Activated CD8-positive, alpha-beta T cell treated with anti-CD3 and anti-CD28 coated beads, Interleukin-2, amount 10 ng/mL, durations not matched to agents 7 days and 5 days (primary cell): ENCODE data around the gene RBCK1. TPM values are rescaled to one million over a fixed set of nuclear protein-coding genes. Genes with fewer than 3 reads are reported as not detected.

Experiments used
- ATAC-seq: fragments of 150-1000 bp; cut with Tn5 transposase; one replicate; pipeline ENCODE4 v1.10.0; 2021; ENCODE audit warnings: moderate library complexity
- CTCF ChIA-PET: fragments of 350-600 bp; sonication (Branson Sonifier 250); formaldehyde crosslinking; loops from one replicate; lab custom pipeline; 2021; ENCODE audit warnings: antibody characterized with exemption; lab: Charles Lee
- POLR2A ChIA-PET: fragments of 350-600 bp; sonication (Branson Sonifier 250); formaldehyde crosslinking; loops from one replicate; lab custom pipeline; 2021; ENCODE audit warnings: antibody characterized with exemption; lab: Charles Lee
- DNase-seq: peaks from one replicate; pipeline ENCODE4 v3.0.0-alpha.2; 2020
- H3K27ac Mint-ChIP-seq: one replicate; pipeline ENCODE4 v1.8.0; 2021; ENCODE audit warnings: mild to moderate bottlenecking, mixed read lengths
- H3K27me3 Mint-ChIP-seq: one replicate; pipeline ENCODE4 v1.8.0; 2021; ENCODE audit warnings: low read depth, mixed read lengths
- H3K36me3 Mint-ChIP-seq: one replicate; pipeline ENCODE4 v1.8.0; 2021; ENCODE audit warnings: low read depth, mixed read lengths
- H3K4me1 Mint-ChIP-seq: one replicate; pipeline ENCODE4 v1.8.0; 2021; ENCODE audit warnings: low read depth, mixed read lengths
- H3K4me3 Mint-ChIP-seq: one replicate; pipeline ENCODE4 v1.8.0; 2021; ENCODE audit warnings: mild to moderate bottlenecking, mixed read lengths
- H3K9me3 Mint-ChIP-seq: one replicate; pipeline ENCODE4 v1.8.0; 2022; ENCODE audit warnings: mixed read lengths; ENCODE audit not compliant: insufficient read depth
- total RNA-seq, 2 experiments: library from RNA; stranded (reverse); gene quantifications; one replicate each; pipeline ENCODE4 v1.2.3, GENCODE V29; 2021

The RBCK1 gene
- total RNA-seq, 2 experiments from 2014 or later = 135 to 149 TPM

DNA sequence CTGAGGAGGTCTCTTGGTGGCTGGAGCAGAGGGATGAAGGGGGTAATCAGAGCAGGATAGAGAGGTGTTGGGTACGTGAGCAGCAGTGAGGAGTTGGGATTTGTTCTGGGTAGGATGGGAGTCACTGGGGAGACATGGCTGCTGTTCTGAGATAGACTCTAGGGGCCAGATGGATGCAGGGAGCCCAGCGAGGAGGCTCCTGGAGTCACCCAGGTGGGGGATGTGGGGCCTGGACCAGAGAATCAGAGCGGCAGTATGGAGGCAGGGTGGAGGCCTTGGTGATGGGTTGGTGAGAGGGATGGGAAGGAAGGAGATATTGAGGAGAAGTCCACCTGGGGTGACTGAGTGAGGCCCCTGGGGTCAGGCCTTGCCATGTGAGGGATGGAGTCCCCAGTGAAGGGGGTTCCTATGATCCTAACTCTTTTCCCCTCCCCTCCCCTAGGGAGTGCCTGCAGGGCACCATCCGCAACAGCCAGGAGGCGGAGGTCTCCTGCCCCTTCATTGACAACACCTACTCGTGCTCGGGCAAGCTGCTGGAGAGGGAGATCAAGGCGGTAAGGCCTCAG is 13.7 kb downstream of the RBCK1 start:
- ChIA-PET CTCF (no interaction called here), POLR2A (interaction anchor here (1.1 kb wide), 1 partner anchor 12 kb away, joined by 3 read pairs; no protein-coding TSS in a partner anchor)
- no peaks in the 10 kb centered on the region for H3K27me3 Mint-ChIP-seq
- H3K27ac Mint-ChIP-seq = peak overlapping the region; percentile 3
- DNase-seq = no peak
- no peak for ATAC-seq
- H3K36me3 Mint-ChIP-seq = peaks cover 59% of the 10 kb centered on the region
- peaks cover 27% of the 10 kb centered on the region for H3K4me1 Mint-ChIP-seq
- H3K9me3 Mint-ChIP-seq = no peaks in the 10 kb centered on the region
- H3K4me3 Mint-ChIP-seq = no peak overlapping the region

DNA sequence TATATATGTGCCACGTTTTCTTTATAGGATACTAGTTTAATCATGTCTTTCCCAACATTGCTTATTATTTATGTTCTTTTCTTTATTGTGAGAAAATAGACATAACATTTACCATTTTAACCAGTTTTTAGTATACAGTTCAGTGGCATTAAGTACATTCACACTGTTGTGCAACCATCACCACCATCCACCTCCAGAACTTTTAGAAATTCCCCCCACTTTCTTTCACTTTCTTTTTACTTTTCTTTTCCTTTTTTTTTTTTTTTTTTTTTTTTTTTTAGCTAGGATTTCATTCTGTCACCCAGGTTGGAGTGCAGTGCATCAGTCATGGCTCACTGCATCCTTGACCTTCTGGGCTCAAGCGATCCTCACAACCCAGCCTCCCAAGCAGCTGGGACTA is 18.5 kb downstream of the RBCK1 start:
- Mint-ChIP-seq H3K36me3 (peaks cover 76% of the 10 kb centered on the region), H3K27ac (no peak overlapping the region), H3K4me3 (no peak overlapping the region), H3K27me3 (no peaks in the 10 kb centered on the region), H3K4me1 (peaks cover 46% of the 10 kb centered on the region), H3K9me3 (no peaks in the 10 kb centered on the region)
- ChIA-PET POLR2A (no interaction called here), CTCF (no interaction called here)
- DNase-seq = no peak
- no peak for ATAC-seq

DNA sequence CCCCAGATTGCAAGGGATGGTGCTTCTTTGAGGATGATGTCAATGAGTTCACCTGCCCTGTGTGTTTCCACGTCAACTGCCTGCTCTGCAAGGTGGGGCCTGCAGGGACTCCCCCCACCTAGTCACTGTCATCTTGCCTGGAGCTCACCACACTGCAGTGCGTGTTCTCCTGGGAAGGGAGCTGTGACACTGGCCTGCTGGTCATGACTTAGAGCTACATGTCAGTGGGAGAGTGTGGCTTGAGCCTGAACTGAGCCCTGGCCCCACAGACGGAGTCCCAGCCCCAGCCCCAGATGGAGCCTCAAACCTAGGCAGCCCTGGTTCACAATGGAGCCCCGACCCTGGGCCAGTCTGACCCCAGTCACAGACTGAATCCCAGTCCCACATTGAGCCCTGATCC is 19.3 kb downstream of the RBCK1 start:
- POLR2A ChIA-PET = interaction anchor here (0.8 kb wide), 1 partner anchor 10 kb away, joined by 3 read pairs; no protein-coding TSS in a partner anchor
- H3K27ac Mint-ChIP-seq = no peak overlapping the region
- H3K9me3 Mint-ChIP-seq = no peaks in the 10 kb centered on the region
- H3K36me3 Mint-ChIP-seq = peaks cover 69% of the 10 kb centered on the region
- H3K4me1 Mint-ChIP-seq = peaks cover 47% of the 10 kb centered on the region
- DNase-seq (no peak), ATAC-seq (no peak)
- CTCF ChIA-PET = no interaction called here
- H3K4me3 Mint-ChIP-seq = no peak overlapping the region
- H3K27me3 Mint-ChIP-seq = no peaks in the 10 kb centered on the region

DNA sequence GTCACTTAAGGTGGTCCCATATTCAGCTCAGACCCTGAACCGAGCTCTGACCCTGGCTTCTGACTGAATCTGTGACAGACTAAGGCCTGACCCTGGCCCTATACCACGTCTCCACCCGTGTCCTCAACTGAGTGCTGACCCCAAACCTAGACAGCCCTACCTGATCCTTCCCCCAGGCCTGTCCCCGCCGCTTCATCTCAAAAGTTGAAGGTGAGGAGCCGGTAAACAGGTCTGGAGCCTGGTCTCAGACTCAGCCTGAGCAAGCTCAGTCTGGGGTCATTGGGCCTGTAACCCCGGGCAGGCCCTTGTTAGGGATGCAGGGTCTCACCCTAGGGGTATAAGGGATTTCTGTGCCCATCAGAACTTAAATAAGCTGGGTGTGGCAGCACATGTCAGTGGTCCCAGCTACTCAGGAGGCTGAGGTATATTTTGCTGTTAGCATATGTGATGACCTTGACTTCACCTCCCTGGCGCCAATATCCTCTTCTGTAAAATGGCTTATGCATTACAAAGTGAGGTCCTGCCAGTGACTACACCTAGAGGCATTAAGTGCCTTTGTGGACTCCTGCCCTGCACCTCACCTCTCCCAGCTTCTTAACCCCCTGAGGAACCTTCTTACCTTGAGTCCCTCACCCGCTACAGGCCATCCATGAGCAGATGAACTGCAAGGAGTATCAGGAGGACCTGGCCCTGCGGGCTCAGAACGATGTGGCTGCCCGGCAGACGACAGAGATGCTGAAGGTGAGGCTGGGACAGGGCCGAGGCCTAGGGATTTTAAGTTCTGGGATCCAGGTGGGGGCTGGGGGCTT is 20.0 kb downstream of the RBCK1 start:
- no peaks in the 10 kb centered on the region for H3K9me3 Mint-ChIP-seq
- DNase-seq (no peak), ATAC-seq (no peak)
- peaks cover 68% of the 10 kb centered on the region for H3K36me3 Mint-ChIP-seq
- H3K4me1 Mint-ChIP-seq = peaks cover 53% of the 10 kb centered on the region
- H3K4me3 Mint-ChIP-seq = no peak overlapping the region
- ChIA-PET CTCF (no interaction called here), POLR2A (interaction anchor here (0.8 kb wide), 1 partner anchor 9 kb away, joined by 3 read pairs; no protein-coding TSS in a partner anchor)
- no peaks in the 10 kb centered on the region for H3K27me3 Mint-ChIP-seq
- H3K27ac Mint-ChIP-seq = no peak overlapping the region

DNA sequence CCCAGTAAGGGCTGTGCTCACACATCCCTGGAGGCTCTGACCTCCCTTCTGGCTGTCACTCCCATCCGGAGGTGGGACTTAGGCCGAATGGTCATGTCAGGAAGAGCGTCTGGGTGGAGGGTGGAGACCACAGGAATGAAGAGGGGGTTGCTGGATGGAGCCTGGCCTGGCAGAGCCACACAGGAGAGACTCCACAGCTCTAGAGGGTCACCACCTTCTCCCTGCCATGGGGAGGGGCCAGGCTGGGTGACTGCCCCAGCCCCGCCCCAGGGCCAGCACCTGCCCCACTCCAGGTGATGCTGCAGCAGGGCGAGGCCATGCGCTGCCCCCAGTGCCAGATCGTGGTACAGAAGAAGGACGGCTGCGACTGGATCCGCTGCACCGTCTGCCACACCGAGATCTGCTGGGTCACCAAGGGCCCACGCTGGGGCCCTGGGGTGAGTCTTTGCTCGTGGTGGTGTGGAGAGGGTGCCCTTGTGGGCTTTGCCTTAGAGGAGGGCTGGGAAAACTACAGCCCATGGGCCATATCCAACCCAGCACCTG is 20.6 kb downstream of the RBCK1 start:
- peaks cover 59% of the 10 kb centered on the region for H3K4me1 Mint-ChIP-seq
- no peak for DNase-seq
- H3K9me3 Mint-ChIP-seq = no peaks in the 10 kb centered on the region
- ChIA-PET CTCF (no interaction called here), POLR2A (no interaction called here)
- no peaks in the 10 kb centered on the region for H3K27me3 Mint-ChIP-seq
- H3K4me3 Mint-ChIP-seq = no peak overlapping the region
- no peak overlapping the region for H3K27ac Mint-ChIP-seq
- no peak for ATAC-seq
- H3K36me3 Mint-ChIP-seq = peaks cover 71% of the 10 kb centered on the region

DNA sequence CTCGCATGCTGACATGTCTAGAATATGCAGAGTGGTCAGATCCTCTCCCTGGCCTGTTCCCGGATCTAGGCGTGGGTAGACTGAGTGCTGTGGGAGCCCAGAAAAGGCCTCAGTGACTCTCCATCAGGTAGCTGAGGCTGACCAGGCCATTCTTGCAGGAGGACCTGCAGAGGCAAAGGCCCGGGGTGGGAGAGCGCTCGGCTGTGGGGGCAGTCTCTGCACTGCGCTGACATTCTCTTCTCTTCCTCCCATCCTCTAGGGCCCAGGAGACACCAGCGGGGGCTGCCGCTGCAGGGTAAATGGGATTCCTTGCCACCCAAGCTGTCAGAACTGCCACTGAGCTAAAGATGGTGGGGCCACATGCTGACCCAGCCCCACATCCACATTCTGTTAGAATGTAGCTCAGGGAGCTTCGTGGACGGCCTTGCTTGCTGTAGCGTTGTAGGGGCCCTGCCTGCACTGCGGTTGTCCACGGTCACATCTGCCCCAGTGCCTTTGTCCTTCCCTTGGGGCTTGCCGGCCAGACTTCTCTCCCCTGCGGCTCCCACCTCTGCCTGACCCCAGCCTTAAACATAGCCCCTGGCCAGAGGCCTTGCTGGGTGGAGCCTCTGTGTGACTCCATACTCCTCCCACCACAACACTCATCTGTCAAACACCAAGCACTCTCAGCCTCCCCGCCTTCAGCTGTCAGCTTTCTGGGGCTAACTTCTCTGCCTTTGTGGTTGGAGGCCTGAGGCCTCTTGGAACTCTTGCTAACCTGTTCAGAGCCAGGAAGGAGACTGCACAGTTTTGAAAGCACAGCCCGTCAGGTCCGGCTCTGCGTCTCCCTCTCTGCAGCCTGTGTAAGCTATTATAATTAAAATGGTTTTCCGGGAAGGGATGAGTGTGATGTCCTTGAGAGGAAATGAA is 22.2 kb downstream of the RBCK1 start:
- peaks cover 60% of the 10 kb centered on the region for H3K4me1 Mint-ChIP-seq
- CTCF ChIA-PET = interaction anchor here (3.4 kb wide), 1 partner anchor 76 kb away, joined by 14 read pairs; no protein-coding TSS in a partner anchor
- H3K36me3 Mint-ChIP-seq = peaks cover 71% of the 10 kb centered on the region
- POLR2A ChIA-PET = interaction anchor here (1.4 kb wide), 1 partner anchor 23 kb away, joined by 4 read pairs; no protein-coding TSS in a partner anchor
- no peaks in the 10 kb centered on the region for H3K9me3 Mint-ChIP-seq
- H3K4me3 Mint-ChIP-seq = no peak overlapping the region
- ATAC-seq (no peak), DNase-seq (no peak)
- H3K27ac Mint-ChIP-seq = no peak overlapping the region
- H3K27me3 Mint-ChIP-seq = no peaks in the 10 kb centered on the region

DNA sequence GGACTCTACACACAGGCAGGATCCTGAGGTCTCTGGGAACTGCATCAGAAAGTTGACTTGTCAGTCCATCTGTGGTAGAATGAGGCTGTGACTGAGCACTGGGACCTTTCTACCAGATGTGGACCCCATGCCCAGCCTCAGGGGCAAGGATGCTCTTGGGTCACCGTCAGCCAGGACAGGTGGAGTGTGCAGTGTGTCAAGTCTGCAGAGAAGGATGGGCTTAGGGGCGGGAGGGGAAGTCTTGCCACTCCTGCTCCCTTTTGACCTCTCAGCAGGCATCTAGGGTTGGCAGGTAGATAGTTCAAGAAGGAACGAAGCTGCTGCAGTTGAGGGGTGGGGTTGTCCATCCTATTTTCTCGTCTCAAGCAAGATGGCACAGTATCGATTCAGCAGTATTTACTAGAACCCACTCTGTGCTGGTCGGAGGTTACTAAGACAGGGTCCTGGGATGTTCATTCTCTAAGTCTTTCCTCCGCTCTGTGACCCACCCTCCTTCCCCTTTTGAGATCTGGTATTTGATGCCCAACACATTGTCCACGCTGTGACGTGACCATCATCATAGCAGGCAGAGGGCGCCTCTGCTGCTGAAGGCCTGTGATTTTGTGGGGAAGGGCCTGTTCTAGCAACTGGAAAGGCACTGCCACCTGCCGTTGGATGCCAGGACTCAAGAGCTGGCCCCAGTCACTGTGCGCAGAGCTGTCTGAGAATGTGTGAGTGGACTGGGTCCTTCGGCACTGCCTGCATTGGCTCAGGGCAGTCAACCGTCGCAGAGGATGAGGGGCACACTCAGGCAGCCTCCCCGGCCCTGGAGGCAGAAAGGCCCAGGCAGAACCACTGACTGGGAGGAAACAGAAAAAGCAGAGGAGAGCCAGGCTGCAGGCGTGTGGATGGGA is 23.2 kb downstream of the RBCK1 start:
- no peaks in the 10 kb centered on the region for H3K27me3 Mint-ChIP-seq
- ATAC-seq (no peak), DNase-seq (peak; percentile 57)
- H3K4me1 Mint-ChIP-seq = peaks cover 63% of the 10 kb centered on the region
- no peak overlapping the region for H3K4me3 Mint-ChIP-seq
- ChIA-PET POLR2A (interaction anchor here (1.4 kb wide), 1 partner anchor 24 kb away, joined by 4 read pairs; no protein-coding TSS in a partner anchor), CTCF (interaction anchor here (0.6 to 3.4 kb wide), 14 partner anchors 11 to 101 kb away, joined by 3 to 14 read pairs (median 4); no protein-coding TSS in a partner anchor)
- H3K36me3 Mint-ChIP-seq = peaks cover 77% of the 10 kb centered on the region
- peak overlapping the region; percentile 75 for H3K27ac Mint-ChIP-seq
- no peaks in the 10 kb centered on the region for H3K9me3 Mint-ChIP-seq

DNA sequence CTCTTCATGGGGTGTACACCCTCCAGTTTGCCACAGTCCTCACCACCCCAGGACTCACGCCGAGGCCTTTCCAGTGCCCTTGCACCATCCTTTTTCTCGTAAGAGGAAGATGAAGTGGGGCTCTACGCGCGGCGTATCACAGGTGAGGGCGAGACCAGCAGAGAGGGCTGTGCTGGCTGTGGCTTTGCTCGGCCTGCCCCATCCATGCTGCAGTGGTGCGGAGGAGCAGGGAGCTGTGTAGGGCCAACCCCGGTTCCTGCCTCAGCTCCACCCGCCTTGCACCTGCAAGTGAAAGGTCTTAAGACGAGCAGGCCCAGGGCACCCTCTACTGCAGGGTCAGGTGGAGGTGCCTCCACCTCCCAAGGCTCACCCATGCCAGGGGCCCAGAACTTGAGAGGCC is 24.1 kb downstream of the RBCK1 start:
- H3K4me3 Mint-ChIP-seq = no peak overlapping the region
- ChIA-PET CTCF (interaction anchor here (1.0 to 3.4 kb wide), 8 partner anchors 10 to 101 kb away, joined by 3 to 14 read pairs (median 5); no protein-coding TSS in a partner anchor), POLR2A (interaction anchor here (1.3 kb wide), 1 partner anchor 25 kb away, joined by 8 read pairs; no protein-coding TSS in a partner anchor)
- H3K36me3 Mint-ChIP-seq = peaks cover 79% of the 10 kb centered on the region
- no peak for ATAC-seq
- H3K9me3 Mint-ChIP-seq = no peaks in the 10 kb centered on the region
- peaks cover 65% of the 10 kb centered on the region for H3K4me1 Mint-ChIP-seq
- peak overlapping the region; percentile 67 for H3K27ac Mint-ChIP-seq
- no peaks in the 10 kb centered on the region for H3K27me3 Mint-ChIP-seq
- no peak for DNase-seq

DNA sequence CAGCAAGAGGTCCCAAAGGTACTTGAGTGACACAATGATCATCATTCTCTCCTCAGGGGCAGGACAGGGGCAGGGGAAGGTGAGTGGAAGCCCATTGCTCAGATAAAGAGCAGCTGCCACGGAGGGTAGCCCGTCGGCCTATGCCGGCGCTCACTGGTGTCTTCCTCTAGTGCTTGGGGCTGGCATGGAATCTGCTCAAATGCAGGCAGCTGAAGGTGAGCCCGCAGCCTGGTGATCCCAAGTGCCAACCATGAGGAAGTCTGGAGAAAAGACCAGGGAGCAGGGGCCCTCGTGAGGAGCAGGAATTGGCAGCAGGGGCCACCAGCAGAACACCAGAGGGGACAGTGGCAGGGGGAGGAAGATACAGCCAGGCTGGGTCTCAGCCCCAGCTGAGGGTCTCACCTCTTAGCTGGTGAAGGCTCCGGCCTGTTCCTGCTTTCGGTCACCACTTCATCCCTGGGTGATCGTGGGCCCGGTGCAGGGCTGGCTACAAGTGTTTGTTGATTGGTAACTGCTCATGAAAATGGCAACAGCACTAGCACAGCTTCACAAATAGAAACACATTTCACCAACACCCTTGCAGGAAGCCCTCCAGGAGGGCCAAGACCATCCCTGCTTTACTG is 24.7 kb downstream of the RBCK1 start:
- peak overlapping the region; percentile 45 for H3K4me3 Mint-ChIP-seq
- peak overlapping the region; percentile 85 for H3K27ac Mint-ChIP-seq
- peaks cover 71% of the 10 kb centered on the region for H3K4me1 Mint-ChIP-seq
- CTCF ChIA-PET = interaction anchor here (1.4 to 3.4 kb wide), 5 partner anchors 20 to 102 kb away, joined by 3 to 14 read pairs (median 5); no protein-coding TSS in a partner anchor
- ATAC-seq = no peak
- H3K36me3 Mint-ChIP-seq = peaks cover 78% of the 10 kb centered on the region
- H3K9me3 Mint-ChIP-seq = no peaks in the 10 kb centered on the region
- no peaks in the 10 kb centered on the region for H3K27me3 Mint-ChIP-seq
- POLR2A ChIA-PET = interaction anchor here (1.2 to 1.3 kb wide), 2 partner anchors 10 to 25 kb away, joined by 3 to 8 read pairs; no protein-coding TSS in a partner anchor
- DNase-seq = no peak
